Astrocyte (in vitro differentiated cells and primary cell): ENCODE data around the gene LYSMD3.

Source experiments
- EZH2 ChIP-seq: IDR thresholded peaks from 2 replicates; pipeline ENCODE4 v1.6.1; 2012; ENCODE audit warnings: mild to moderate bottlenecking, low read length, inconsistent platforms; ENCODE audit not compliant: insufficient read depth
- TF ChIP-seq, protein P1 (sequence below): IDR thresholded peaks from 2 replicates; pipeline ENCODE4 v1.5.1; 2011; ENCODE audit warnings: low read depth, mild to moderate bottlenecking, inconsistent platforms, low read length, moderate library complexity; ENCODE audit not compliant: insufficient read depth

DNA sequence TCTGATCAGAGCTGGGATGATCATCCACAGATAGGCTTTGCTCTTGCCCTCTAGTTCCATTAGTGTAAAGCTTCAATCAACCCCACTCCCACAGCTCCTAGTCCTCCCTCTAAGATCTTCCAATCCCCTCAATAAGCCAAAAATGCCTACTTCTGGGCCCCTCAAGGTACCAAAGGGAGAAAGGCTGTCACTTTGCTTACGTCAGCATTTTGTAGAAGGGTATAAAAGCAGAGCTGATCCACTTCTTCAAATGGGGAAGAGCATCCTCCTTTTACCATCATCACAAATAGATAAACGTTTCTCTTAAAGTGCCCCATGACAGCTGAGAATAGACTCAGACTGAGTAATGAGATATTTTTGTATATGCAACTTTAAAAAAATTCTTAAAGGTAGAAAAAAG is 16.1 kb upstream of the LYSMD3 start:
- TF ChIP-seq, protein P1, sequence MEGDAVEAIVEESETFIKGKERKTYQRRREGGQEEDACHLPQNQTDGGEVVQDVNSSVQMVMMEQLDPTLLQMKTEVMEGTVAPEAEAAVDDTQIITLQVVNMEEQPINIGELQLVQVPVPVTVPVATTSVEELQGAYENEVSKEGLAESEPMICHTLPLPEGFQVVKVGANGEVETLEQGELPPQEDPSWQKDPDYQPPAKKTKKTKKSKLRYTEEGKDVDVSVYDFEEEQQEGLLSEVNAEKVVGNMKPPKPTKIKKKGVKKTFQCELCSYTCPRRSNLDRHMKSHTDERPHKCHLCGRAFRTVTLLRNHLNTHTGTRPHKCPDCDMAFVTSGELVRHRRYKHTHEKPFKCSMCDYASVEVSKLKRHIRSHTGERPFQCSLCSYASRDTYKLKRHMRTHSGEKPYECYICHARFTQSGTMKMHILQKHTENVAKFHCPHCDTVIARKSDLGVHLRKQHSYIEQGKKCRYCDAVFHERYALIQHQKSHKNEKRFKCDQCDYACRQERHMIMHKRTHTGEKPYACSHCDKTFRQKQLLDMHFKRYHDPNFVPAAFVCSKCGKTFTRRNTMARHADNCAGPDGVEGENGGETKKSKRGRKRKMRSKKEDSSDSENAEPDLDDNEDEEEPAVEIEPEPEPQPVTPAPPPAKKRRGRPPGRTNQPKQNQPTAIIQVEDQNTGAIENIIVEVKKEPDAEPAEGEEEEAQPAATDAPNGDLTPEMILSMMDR: no peak
- TF ChIP-seq EZH2: no peak
